A549 (cell line): ENCODE measurements around the gene C3orf52. TPM values are rescaled to one million over a fixed set of nuclear protein-coding genes. Genes with fewer than 3 reads are reported as not detected.

Experiments
- ATAC-seq, 2 experiments: fragments of 200-7000 bp in 1 of 2; fragments of >200 bp in 1 of 2; cut with Nextera tagmentation in 1 of 2; cut with Tn5 transposase in 1 of 2; 3 replicates each; pipeline versions ENCODE4 v1.8.0 to v1.9.1; 2018 to 2020; ENCODE audit warnings: mild to moderate bottlenecking in 1 of 2, moderate library complexity in 1 of 2
- CTCF ChIA-PET: fragments of 300-600 bp; sonication (Branson Sonifier 250); formaldehyde crosslinking; extraction: SDS; loops from one replicate; lab custom pipeline; 2021; ENCODE audit warnings: antibody characterized with exemption, inconsistent platforms; lab: Yijun Ruan, JAX
- POLR2A ChIA-PET: fragments of 350-600 bp; formaldehyde crosslinking; extraction: SDS; loops from one replicate; lab custom pipeline; 2021; ENCODE audit warnings: antibody characterized with exemption, inconsistent platforms; lab: Yijun Ruan, JAX
- DNase-seq, 2 experiments: peaks; one replicate each; pipeline versions ENCODE4 v3.0.0 to v3.0.0-alpha.2; 2011 to 2016; ENCODE audit warnings: low read depth in 1 of 2, low spot score in 1 of 2
- FAIRE-seq: peaks from 2 replicates; lab custom pipeline; 2011; peaks lifted over from hg19 to GRCh38; lab: Jason Lieb, UNC
- H3K27ac ChIP-seq, 2 experiments: fragments of >200 bp; sonication (Bioruptor Twin); formaldehyde crosslinking; 3 replicates each; pipeline ENCODE4 v1.5.1; 2016 to 2017
- H3K4me1 ChIP-seq: fragments of >200 bp; sonication (Bioruptor Twin); formaldehyde crosslinking; 3 replicates; pipeline ENCODE4 v1.6.1; 2016
- H3K4me2 ChIP-seq: fragments of >200 bp; sonication (Bioruptor Twin); formaldehyde crosslinking; 3 replicates; pipeline ENCODE4 v1.6.1; 2016
- H3K4me3 ChIP-seq: fragments of >200 bp; sonication (Bioruptor Twin); formaldehyde crosslinking; 3 replicates; pipeline ENCODE4 v1.5.1; 2016
- H3K9me3 ChIP-seq: fragments of >200 bp; sonication (Bioruptor Twin); formaldehyde crosslinking; 3 replicates; pipeline ENCODE4 v1.6.1; 2016
- CEBPB ChIP-seq, 2 experiments: fragments of >200 bp in 1 of 2; sonication (Bioruptor Twin) in 1 of 2; formaldehyde crosslinking in 1 of 2; IDR thresholded peaks; 2 replicates each; pipeline ENCODE4 v1.6.1; 2012 to 2016
- CHD2 ChIP-seq: fragments of 150-350 bp; IDR thresholded peaks from 2 replicates; pipeline ENCODE4 v1.6.1; 2014; ENCODE audit warnings: low read length; ENCODE audit not compliant: partially characterized antibody
- EHF ChIP-seq: fragments of 250-450 bp; sonication (Bioruptor Pico); IDR thresholded peaks from 2 replicates; pipeline ENCODE4 v1.5.0; 2020; ENCODE audit warnings: mild to moderate bottlenecking
- GATA3 ChIP-seq: IDR thresholded peaks from 2 replicates; pipeline ENCODE4 v1.6.1; 2012; ENCODE audit warnings: borderline replicate concordance
- HDAC2 ChIP-seq: fragments of 200-600 bp; sonication (generic); IDR thresholded peaks from 2 replicates; pipeline ENCODE4 v1.6.1; 2016
- HOXB13 ChIP-seq: fragments of 250-450 bp; sonication (Bioruptor Pico); IDR thresholded peaks from 2 replicates; pipeline ENCODE4 v1.5.0; 2020; ENCODE audit warnings: low read depth, mild to moderate bottlenecking, moderate library complexity
- KDM5A ChIP-seq: fragments of 200-600 bp; sonication (generic); IDR thresholded peaks from 2 replicates; pipeline ENCODE4 v1.6.1; 2016; ENCODE audit warnings: antibody characterized with exemption, mild to moderate bottlenecking
- NR3C1 ChIP-seq: fragments of >200 bp; sonication (Bioruptor Twin); formaldehyde crosslinking; IDR thresholded peaks from 3 replicates; pipeline ENCODE4 v1.6.1; 2017
- RAD21 ChIP-seq, 2 experiments: fragments of >200 bp in 1 of 2; sonication (Bioruptor Twin) in 1 of 2; formaldehyde crosslinking in 1 of 2; IDR thresholded peaks in 1 of 2; conservative IDR thresholded peaks in 1 of 2; 2 replicates in 1 of 2; 3 replicates in 1 of 2; pipeline ENCODE4 v1.6.1; 2012 to 2018; ENCODE audit warnings: inconsistent platforms in 1 of 2
- ZC3H11A ChIP-seq: fragments of 450-650 bp; IDR thresholded peaks from 2 replicates; pipeline ENCODE4 v1.6.1; 2014; ENCODE audit warnings: antibody characterized with exemption, mild to moderate bottlenecking
- ZFP36 ChIP-seq: fragments of 450-650 bp; IDR thresholded peaks from 2 replicates; pipeline ENCODE4 v1.6.1; 2014; ENCODE audit warnings: borderline replicate concordance; ENCODE audit not compliant: partially characterized antibody
- WGBS: methylation state at CpG from one replicate; pipeline ENCODE4 v1.1.6; 2017; ENCODE audit errors: missing lambda C conversion rate; 5-methylcytosine and 5-hydroxymethylcytosine counted together
- polyA plus RNA-seq, 4 experiments: library from polyadenylated mRNA; depleted of rRNA in 3 of 4; stranded (reverse); fragments of >200 nt; fragmentation: RNase III in 1 of 4; extraction: RNeasy Plus Mini Kit Qiagen cat#74134 plus additional on column Dnase treatment in 1 of 4; gene quantifications; 2 replicates in 3 of 4; 3 replicates in 1 of 4; pipeline ENCODE4 v1.2.3, GENCODE V29; 2011 to 2017
- TF ChIP-seq, protein P1 (sequence below): fragments of >200 bp; sonication (Bioruptor Twin); formaldehyde crosslinking; IDR thresholded peaks from 3 replicates; pipeline ENCODE4 v1.6.1; 2016
- TF ChIP-seq, protein P2 (sequence below): IDR thresholded peaks from 2 replicates; pipeline ENCODE4 v1.6.1; 2012
- TF ChIP-seq, protein P3 (sequence below): fragments of 250-450 bp; sonication (Bioruptor Pico); IDR thresholded peaks from 2 replicates; pipeline ENCODE4 v1.5.0; 2021; ENCODE audit warnings: mild to moderate bottlenecking, moderate library complexity, borderline replicate concordance

C3orf52 gene
- polyA plus RNA-seq, 2 of the 4 experiments (the other 2 are of a cell fraction), result 7.0 to 11.5 TPM

DNA sequence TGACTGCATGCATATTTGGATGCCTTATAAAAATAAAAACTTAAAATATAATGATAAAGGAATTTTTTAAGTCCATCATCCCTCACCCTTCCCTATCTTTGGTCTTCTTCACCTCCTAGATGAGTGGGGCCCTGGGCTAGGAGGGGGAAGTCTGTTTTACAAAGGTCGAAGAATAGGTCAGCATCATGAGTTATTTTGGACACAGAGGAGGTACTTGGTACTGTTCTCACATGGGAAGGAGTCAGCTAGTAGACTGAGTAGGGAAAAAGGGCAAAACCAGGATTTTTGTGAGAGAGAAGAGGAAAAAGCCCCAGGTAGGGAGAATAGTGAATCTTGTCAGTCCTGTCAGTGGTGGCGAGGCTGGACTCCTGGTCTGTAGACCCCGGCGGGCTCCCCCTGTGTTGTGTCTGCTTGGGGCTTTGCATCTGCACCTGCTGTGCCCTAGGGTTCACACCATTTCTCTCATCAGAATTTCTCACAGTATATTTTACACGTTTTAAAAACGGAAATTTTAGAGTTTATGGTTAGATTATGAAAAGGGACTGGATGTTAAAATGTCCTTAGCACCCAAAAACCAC, 29.7 kb downstream of the C3orf52 start:
- no peak for DNase-seq
- Histone ChIP-seq H3K27ac (no peak overlapping the region), H3K4me1 (no peaks in the 10 kb centered on the region), H3K4me2 (no peak overlapping the region), H3K9me3 (no peaks in the 10 kb centered on the region), H3K4me3 (no peak overlapping the region)
- no peak for FAIRE-seq
- no peak for ATAC-seq
- ChIA-PET POLR2A (no interaction called here), CTCF (no interaction called here)
- no peak for TF ChIP-seq CHD2
- TF ChIP-seq NR3C1, result no peak
- WGBS, result 85% methylated on average over 6 of the region's 6 CpGs

DNA sequence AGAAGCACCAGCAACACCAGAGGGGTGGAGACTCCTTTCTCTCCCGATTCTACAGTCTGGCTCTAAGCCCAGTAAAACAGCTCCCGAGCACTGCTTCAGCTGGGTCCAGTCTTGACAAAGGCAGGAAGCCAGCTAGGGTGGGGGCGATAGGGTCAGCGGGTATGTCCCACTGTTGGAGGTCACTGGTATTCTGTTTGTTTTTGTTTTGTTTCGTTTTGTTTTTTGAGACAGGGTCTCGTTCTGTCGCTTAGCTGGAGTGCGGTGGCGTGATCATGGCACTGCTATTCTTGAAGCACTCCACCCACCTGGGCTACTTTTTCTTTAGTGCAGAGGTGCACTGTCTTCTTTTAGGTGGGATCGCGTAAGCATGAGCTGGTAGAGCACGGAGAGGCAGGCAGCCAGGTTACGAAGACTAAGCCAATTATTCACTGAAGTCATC, 30.6 kb downstream of the C3orf52 start:
- TF ChIP-seq CEBPB (IDR thresholded peaks at IDR 0.05), result no peak
- ChIA-PET POLR2A (no interaction called here), CTCF (no interaction called here)
- H3K4me1 ChIP-seq, result no peaks in the 10 kb centered on the region
- no peak overlapping the region for H3K27ac ChIP-seq
- no peak for FAIRE-seq
- H3K4me2 ChIP-seq, result no peak overlapping the region
- DNase-seq, result no peak
- ATAC-seq, result no peak
- WGBS, result 89% methylated on average over 13 of the region's 13 CpGs
- no peaks in the 10 kb centered on the region for H3K9me3 ChIP-seq
- H3K4me3 ChIP-seq, result no peak overlapping the region

GRCh38 chr3:112117415-112117814, 31.2 kb downstream of the C3orf52 start:
- ChIA-PET POLR2A (no interaction called here), CTCF (interaction anchor here (0.6 to 1.2 kb wide), 2 partner anchors 31 to 1399 kb away, joined by 3 read pairs; no protein-coding TSS in a partner anchor)
- H3K4me1 ChIP-seq, result no peaks in the 10 kb centered on the region
- H3K4me3 ChIP-seq, result no peak overlapping the region
- FAIRE-seq, result no peak
- no peak for ATAC-seq
- no peaks in the 10 kb centered on the region for H3K9me3 ChIP-seq
- DNase-seq, result no peak
- no peak overlapping the region for H3K27ac ChIP-seq
- H3K4me2 ChIP-seq, result no peak overlapping the region
- TF ChIP-seq, protein P1, sequence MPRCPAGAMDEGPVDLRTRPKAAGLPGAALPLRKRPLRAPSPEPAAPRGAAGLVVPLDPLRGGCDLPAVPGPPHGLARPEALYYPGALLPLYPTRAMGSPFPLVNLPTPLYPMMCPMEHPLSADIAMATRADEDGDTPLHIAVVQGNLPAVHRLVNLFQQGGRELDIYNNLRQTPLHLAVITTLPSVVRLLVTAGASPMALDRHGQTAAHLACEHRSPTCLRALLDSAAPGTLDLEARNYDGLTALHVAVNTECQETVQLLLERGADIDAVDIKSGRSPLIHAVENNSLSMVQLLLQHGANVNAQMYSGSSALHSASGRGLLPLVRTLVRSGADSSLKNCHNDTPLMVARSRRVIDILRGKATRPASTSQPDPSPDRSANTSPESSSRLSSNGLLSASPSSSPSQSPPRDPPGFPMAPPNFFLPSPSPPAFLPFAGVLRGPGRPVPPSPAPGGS, result no peak
- TF ChIP-seq HOXB13 (CRISPR knock-in tag), result no peak
- TF ChIP-seq, protein P2, sequence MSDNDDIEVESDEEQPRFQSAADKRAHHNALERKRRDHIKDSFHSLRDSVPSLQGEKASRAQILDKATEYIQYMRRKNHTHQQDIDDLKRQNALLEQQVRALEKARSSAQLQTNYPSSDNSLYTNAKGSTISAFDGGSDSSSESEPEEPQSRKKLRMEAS, result no peak
- TF ChIP-seq KDM5A, result no peak
- WGBS, result 86% methylated on average over 1 of the region's 1 CpG

DNA sequence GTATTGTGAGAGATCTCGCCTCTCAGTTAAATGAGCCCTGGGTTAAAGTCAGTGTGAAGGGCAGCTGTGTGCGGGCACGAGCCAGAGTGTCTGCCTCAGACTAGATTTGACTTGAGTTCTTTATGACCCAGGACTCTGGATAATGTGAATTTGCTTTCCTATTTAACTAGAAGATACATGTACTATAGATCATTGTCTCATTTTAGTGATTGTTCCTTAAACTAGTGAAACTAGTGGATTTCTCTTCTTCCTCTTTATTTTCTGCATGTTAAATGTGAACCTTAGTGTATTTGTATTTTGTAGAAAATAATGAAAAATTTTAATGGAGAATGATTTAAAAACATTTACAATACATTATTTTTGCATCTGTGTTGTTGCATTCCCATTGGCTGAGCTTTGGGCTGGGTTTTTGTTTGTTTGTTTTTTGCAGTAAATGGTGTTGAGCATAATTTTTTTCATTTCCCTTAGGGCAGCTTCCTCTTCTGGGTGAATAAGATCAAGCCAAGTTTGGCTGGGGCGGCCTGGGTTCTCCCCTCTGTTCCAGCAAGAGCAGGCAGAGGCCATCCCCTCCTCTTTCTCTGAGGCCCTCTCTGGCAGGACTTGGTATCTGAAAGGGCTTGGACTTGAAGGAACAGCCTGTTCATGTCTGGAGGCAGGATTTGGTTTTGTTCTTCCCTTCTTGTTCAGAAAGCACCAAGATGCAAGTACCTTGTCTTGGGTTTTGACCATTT, 31.8 kb downstream of the C3orf52 start:
- DNase-seq (no peak), FAIRE-seq (no peak), ATAC-seq (peak; percentile 66 to 72; a peak in 2 of 6 replicates)
- CTCF ChIA-PET, result interaction anchor here (0.6 to 1.2 kb wide), 2 partner anchors 30 to 1398 kb away, joined by 3 read pairs; no protein-coding TSS in a partner anchor
- Histone ChIP-seq H3K9me3 (no peaks in the 10 kb centered on the region), H3K4me3 (no peak overlapping the region), H3K4me2 (no peak overlapping the region), H3K4me1 (no peaks in the 10 kb centered on the region), H3K27ac (no peak overlapping the region)
- POLR2A ChIA-PET, result no interaction called here
- TF ChIP-seq ZFP36 (no peak), ZC3H11A (no peak), RAD21 (conservative IDR thresholded peaks at IDR 0.05 in 1 of 2, IDR thresholded peaks at IDR 0.05 in 1 of 2) (no peak), HOXB13 (CRISPR knock-in tag) (no peak), EHF (CRISPR knock-in tag) (no peak), GATA3 (no peak), HDAC2 (no peak)
- TF ChIP-seq, protein P3, sequence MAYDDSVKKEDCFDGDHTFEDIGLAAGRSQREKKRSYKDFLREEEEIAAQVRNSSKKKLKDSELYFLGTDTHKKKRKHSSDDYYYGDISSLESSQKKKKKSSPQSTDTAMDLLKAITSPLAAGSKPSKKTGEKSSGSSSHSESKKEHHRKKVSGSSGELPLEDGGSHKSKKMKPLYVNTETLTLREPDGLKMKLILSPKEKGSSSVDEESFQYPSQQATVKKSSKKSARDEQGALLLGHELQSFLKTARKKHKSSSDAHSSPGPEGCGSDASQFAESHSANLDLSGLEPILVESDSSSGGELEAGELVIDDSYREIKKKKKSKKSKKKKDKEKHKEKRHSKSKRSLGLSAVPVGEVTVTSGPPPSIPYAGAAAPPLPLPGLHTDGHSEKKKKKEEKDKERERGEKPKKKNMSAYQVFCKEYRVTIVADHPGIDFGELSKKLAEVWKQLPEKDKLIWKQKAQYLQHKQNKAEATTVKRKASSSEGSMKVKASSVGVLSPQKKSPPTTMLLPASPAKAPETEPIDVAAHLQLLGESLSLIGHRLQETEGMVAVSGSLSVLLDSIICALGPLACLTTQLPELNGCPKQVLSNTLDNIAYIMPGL (CRISPR knock-in tag), result no peak
- TF ChIP-seq, protein P1, result no peak
- WGBS, result 87% methylated on average over 4 of the region's 4 CpGs
